Stimulated activated CD4-positive, alpha-beta T cell treated with anti-CD3 and anti-CD28 coated beads, Interleukin-1b, Interleukin-23, amount 100 ng/mL, for 4 hours (primary cell): ENCODE measurements around the gene TRIM50.
"Not testable (repeated sequence)": the region's sequence is repeated elsewhere in the genome, so short reads cannot be mapped to it uniquely, and the experiment has no call there.

Source experiments
- DNase-seq, 2 donors: peaks; one replicate each; pipeline ENCODE4 v3.0.0-alpha.2; 2020; ENCODE audit warnings: low read depth in 2 of 2

TRIM50 gene

GRCh38 chr7:73327922-73328321 lies at the start of gene TRIM50, which contains the start of gene FKBP6:
Gene TRIM50, minus strand, starts transcription at chr7:73328082. Its CDS starts 3,295 bp downstream, at chr7:73324787.
Gene FKBP6, plus strand, starts transcription at chr7:73328161. Its CDS starts 268 bp downstream, at chr7:73328429.
- not testable (repeated sequence) for DNase-seq

GRCh38 chr7:73376671-73377412 lies 49.0 kb upstream of the TRIM50 start:
- DNase-seq, result no peak

- DNase-seq, result not testable (repeated sequence)
Observed at GRCh38 chr7:73376262-73376661, 48.4 kb upstream of the TRIM50 start.

GRCh38 chr7:73373741-73374140 lies 45.9 kb upstream of the TRIM50 start:
- no peak for DNase-seq

GRCh38 chr7:73369622-73370021 lies 41.7 kb upstream of the TRIM50 start:
- no peak for DNase-seq

- no peak for DNase-seq
Observed at GRCh38 chr7:73369009-73369408, 41.1 kb upstream of the TRIM50 start.

GRCh38 chr7:73366990-73367389 lies 39.1 kb upstream of the TRIM50 start:
- no peak for DNase-seq

- DNase-seq, result no peak
Observed at GRCh38 chr7:73366127-73366526, 38.2 kb upstream of the TRIM50 start.

GRCh38 chr7:73364006-73364728 lies 36.3 kb upstream of the TRIM50 start:
- no peak for DNase-seq

GRCh38 chr7:73363225-73364005 lies 35.5 kb upstream of the TRIM50 start:
- DNase-seq, result no peak

- DNase-seq, result not testable (repeated sequence)
Observed at GRCh38 chr7:73360590-73360989, 32.7 kb upstream of the TRIM50 start.

GRCh38 chr7:73359746-73360375 lies 32.0 kb upstream of the TRIM50 start:
- DNase-seq, result no peak

- no peak for DNase-seq
Observed at GRCh38 chr7:73359306-73359705, 31.4 kb upstream of the TRIM50 start.

- no peak for DNase-seq
Observed at GRCh38 chr7:73358590-73359275, 30.9 kb upstream of the TRIM50 start.

GRCh38 chr7:73356159-73356558 lies 28.3 kb upstream of the TRIM50 start:
- DNase-seq, result no peak

GRCh38 chr7:73354821-73355220 lies 26.9 kb upstream of the TRIM50 start:
- DNase-seq, result no peak

GRCh38 chr7:73354196-73354595 lies 26.3 kb upstream of the TRIM50 start:
- DNase-seq, result no peak

GRCh38 chr7:73353243-73353642 lies 25.4 kb upstream of the TRIM50 start:
- no peak for DNase-seq

- no peak for DNase-seq
Observed at GRCh38 chr7:73352784-73353183, 24.9 kb upstream of the TRIM50 start.

GRCh38 chr7:73351447-73352167 lies 23.7 kb upstream of the TRIM50 start:
- DNase-seq, result no peak
